Measurements from ENCODE around the gene SIDT1.
A peak's percentile ranks its signal among the peaks of the same experiment; 100 is the strongest.

SIDT1 gene

GRCh38 chr3:113531826-113532697, at the start of gene SIDT1:
Gene SIDT1 (plus strand): TSS chr3:113532555. CDS start chr3:113533022, 467 bp downstream.
- peak; percentile 23 for TF ChIP-seq CTCF (IDR thresholded peaks at IDR 0.05; ENCODE audit: low read depth, low read length, missing control alignments)
- Histone ChIP-seq H3K27me3 (replicated peaks) (peaks cover 37% of the 10 kb centered on the region), H3K4me3 (ENCODE audit: low read depth, low read length) (peak within 1 kb of the TSS; percentile 52), H3K27ac (no peak within 1 kb of the TSS), H3K36me3 (replicated peaks) (no peaks in the 10 kb centered on the region)
- in situ Hi-C loops (cut with HindIII; ENCODE audit: low pct_ligation_motif_present, low sequenced_read_pairs): no loop called here
- DNase-seq: no peak

GRCh38 chr3:113485161-113485609, 47.2 kb upstream of the SIDT1 start:
- Histone ChIP-seq H3K27me3 (replicated peaks) (no peaks in the 10 kb centered on the region), H3K4me3 (ENCODE audit: low read depth, low read length) (no peak overlapping the region), H3K36me3 (replicated peaks) (no peaks in the 10 kb centered on the region), H3K27ac (no peak overlapping the region)
- TF ChIP-seq CTCF (IDR thresholded peaks at IDR 0.05; ENCODE audit: low read depth, low read length, missing control alignments): no peak
- in situ Hi-C loops (cut with HindIII; ENCODE audit: low pct_ligation_motif_present, low sequenced_read_pairs): no loop called here
- DNase-seq: no peak

- in situ Hi-C loops (cut with HindIII; ENCODE audit: low pct_ligation_motif_present, low sequenced_read_pairs): no loop called here
Measured at GRCh38 chr3:113495035-113495434, 37.3 kb upstream of the SIDT1 start.

GRCh38 chr3:113496924-113497323, 35.4 kb upstream of the SIDT1 start:
- H3K36me3 ChIP-seq (replicated peaks): no peaks in the 10 kb centered on the region
- no peaks in the 10 kb centered on the region for H3K27me3 ChIP-seq (replicated peaks)
- peak; percentile 23 for DNase-seq
- no peak overlapping the region for H3K27ac ChIP-seq
- in situ Hi-C loops (cut with HindIII; ENCODE audit: low pct_ligation_motif_present, low sequenced_read_pairs): no loop called here
- TF ChIP-seq CTCF (IDR thresholded peaks at IDR 0.05; ENCODE audit: low read depth, low read length, missing control alignments): no peak
- H3K4me3 ChIP-seq (ENCODE audit: low read depth, low read length): no peak overlapping the region

More at GRCh38 chr3:113495035-113495434, 37.3 kb upstream of the SIDT1 start:
- Histone ChIP-seq H3K36me3 (replicated peaks) (peaks cover 2% of the 10 kb centered on the region), H3K4me3 (ENCODE audit: low read depth, low read length) (no peak overlapping the region), H3K27ac (no peak overlapping the region), H3K27me3 (replicated peaks) (no peaks in the 10 kb centered on the region)
- peak; percentile 35 for DNase-seq
- peak; percentile 57 for TF ChIP-seq CTCF (IDR thresholded peaks at IDR 0.05; ENCODE audit: low read depth, low read length, missing control alignments)

- in situ Hi-C loops (cut with HindIII; ENCODE audit: low pct_ligation_motif_present, low sequenced_read_pairs): no loop called here
- Histone ChIP-seq H3K4me3 (ENCODE audit: low read depth, low read length) (no peak overlapping the region), H3K27me3 (replicated peaks) (no peaks in the 10 kb centered on the region), H3K27ac (peak overlapping the region; percentile 77), H3K36me3 (replicated peaks) (no peaks in the 10 kb centered on the region)
- TF ChIP-seq CTCF (IDR thresholded peaks at IDR 0.05; ENCODE audit: low read depth, low read length, missing control alignments): no peak
- DNase-seq: peak; percentile 69
Measured at GRCh38 chr3:113498221-113499005, 33.9 kb upstream of the SIDT1 start.

Data from brain microvascular endothelial cell (primary cell).